Measurements from ENCODE around the gene ERICH4. TPM values are rescaled to one million over a fixed set of nuclear protein-coding genes. Genes with fewer than 3 reads are reported as not detected.
A peak's percentile ranks its signal among the peaks of the same experiment; 100 is the strongest.

ERICH4 gene
- total and polyA plus RNA-seq, 2 of the 13 experiments (the other 11 are each of a cell fraction or from before 2014, with no cell fraction given) = 0.40 to 0.64 TPM

DNA sequence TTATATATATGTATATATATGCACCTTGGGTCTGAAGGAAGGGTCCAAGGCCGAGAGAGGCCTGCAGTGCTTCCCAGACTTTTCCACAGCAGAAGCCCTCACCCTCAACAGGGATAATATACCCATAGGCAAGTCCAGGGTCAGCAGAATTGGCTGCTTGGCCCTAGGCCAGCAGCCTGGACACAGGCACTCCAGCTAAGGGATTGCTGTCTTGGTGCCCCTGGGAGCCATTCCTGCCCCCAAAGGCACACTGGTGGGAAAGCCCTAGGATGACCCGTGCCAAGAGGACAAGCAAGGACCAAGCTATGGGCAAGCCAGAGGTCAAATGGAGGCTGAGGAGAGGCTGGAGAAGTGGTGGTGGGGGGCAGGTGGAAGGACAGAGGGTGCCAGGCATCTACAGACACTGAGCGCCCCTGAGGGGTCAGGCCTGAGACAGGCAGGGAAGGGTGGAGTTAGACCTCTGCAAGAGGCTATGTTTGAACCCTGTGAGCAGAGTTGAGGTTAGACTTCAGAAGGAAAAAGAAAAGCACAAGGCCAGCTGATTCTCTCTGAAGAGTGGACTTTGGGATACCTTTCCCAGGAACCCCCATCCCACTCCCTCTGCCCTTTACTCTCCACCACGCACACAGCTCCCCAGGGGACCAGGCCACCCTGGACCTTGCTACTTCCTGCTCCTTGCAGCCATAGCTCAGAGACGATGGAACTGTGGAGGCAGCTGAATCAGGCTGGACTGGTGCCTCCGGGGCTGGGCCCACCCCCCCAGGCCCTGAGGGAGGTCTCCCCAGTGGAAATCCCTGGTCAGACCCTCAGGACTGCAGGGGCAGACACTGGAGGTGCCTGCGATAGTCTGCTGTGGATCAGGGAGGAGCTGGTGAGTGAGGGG is at the start of gene ERICH4 (continued):
- TF ChIP-seq, protein P1, sequence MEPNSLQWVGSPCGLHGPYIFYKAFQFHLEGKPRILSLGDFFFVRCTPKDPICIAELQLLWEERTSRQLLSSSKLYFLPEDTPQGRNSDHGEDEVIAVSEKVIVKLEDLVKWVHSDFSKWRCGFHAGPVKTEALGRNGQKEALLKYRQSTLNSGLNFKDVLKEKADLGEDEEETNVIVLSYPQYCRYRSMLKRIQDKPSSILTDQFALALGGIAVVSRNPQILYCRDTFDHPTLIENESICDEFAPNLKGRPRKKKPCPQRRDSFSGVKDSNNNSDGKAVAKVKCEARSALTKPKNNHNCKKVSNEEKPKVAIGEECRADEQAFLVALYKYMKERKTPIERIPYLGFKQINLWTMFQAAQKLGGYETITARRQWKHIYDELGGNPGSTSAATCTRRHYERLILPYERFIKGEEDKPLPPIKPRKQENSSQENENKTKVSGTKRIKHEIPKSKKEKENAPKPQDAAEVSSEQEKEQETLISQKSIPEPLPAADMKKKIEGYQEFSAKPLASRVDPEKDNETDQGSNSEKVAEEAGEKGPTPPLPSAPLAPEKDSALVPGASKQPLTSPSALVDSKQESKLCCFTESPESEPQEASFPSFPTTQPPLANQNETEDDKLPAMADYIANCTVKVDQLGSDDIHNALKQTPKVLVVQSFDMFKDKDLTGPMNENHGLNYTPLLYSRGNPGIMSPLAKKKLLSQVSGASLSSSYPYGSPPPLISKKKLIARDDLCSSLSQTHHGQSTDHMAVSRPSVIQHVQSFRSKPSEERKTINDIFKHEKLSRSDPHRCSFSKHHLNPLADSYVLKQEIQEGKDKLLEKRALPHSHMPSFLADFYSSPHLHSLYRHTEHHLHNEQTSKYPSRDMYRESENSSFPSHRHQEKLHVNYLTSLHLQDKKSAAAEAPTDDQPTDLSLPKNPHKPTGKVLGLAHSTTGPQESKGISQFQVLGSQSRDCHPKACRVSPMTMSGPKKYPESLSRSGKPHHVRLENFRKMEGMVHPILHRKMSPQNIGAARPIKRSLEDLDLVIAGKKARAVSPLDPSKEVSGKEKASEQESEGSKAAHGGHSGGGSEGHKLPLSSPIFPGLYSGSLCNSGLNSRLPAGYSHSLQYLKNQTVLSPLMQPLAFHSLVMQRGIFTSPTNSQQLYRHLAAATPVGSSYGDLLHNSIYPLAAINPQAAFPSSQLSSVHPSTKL (CRISPR knock-in tag; IDR thresholded peaks at IDR 0.05) = no peak
- no peak for TF ChIP-seq ASH2L (IDR thresholded peaks at IDR 0.05; ENCODE audit: insufficient read length, low read depth, low read length)

DNA sequence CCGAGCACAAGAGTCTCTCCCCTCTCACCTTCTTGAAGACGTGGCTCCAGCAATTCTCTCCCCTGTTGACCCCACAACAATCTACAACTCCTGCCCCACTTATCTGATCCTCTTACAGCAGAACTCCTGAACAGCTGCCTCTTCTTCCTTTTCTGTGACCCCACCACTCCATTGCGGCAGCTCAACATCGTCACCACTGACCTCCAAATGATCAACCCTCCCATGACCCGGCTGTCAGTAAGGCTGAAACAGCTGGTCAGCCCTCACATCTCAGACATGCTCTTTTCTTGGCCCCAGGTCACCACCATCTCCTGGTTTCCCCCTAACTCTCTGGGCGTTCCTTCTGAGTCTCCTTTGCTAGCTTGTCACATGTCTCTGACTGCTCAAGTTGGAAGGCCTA is 47.6 kb upstream of the ERICH4 start:
- BruUV-seq (replicated peaks) = no TSS peak
- ATAC-seq (no peak), DNase-seq (ENCODE audit: low spot score) (no peak), FAIRE-seq (no peak)
- Histone ChIP-seq H3K4me2 (ENCODE audit: low read depth, low read length) (peak overlapping the region; percentile 86; the same call in 1 of the 2 replicates), H3K79me2 (ENCODE audit: insufficient read depth, low read length) (peaks cover 32% of the 10 kb centered on the region), H3K4me3 (replicated peaks in 1 of 3; ENCODE audit: insufficient read depth in 1 of 3, low read depth in 2 of 3, low read length in 3 of 3) (no peak overlapping the region), H4K20me1 (ENCODE audit: insufficient read depth, low read length) (no peaks in the 10 kb centered on the region), H3K4me1 (ENCODE audit: insufficient read depth, low read length) (peaks cover 30% of the 10 kb centered on the region), H3K9ac (ENCODE audit: insufficient read depth, low read depth, low read length) (peak overlapping the region; percentile 17; the same call in 1 of the 2 replicates), H3K36me3 (replicated peaks in 1 of 2; ENCODE audit: control insufficient read depth in 1 of 2, insufficient read depth in 2 of 2, low read length in 2 of 2) (peaks cover 11 to 18% of the 10 kb centered on the region in 2 experiments; a peak in 4 of 5 replicates), H3K27ac (ENCODE audit: extremely low read length, insufficient read depth, low read length) (no peak overlapping the region), H3K9me3 (ENCODE audit: low read length) (no peaks in the 10 kb centered on the region), H2AFZ (ENCODE audit: low read length) (no peak overlapping the region), H3K27me3 (ENCODE audit: control insufficient read depth in 1 of 2, insufficient read depth in 2 of 2, low read length in 2 of 2) (no peaks in the 10 kb centered on the region; a peak in 1 of 5 replicates)
- ChIA-PET CTCF (ENCODE audit: low intra/inter-chr PET ratio, low total read pairs) (no interaction called here), POLR2A (interaction anchor here (0.5 kb wide), 1 partner anchor 32 kb away, joined by 3 read pairs; the partner anchor contains the start of gene B3GNT8)
- TF ChIP-seq ZNF432 (CRISPR knock-in tag; IDR thresholded peaks at IDR 0.05; ENCODE audit: borderline replicate concordance) (no peak), ZFP1 (CRISPR knock-in tag; IDR thresholded peaks at IDR 0.05) (no peak), ZNF614 (CRISPR knock-in tag; IDR thresholded peaks at IDR 0.05; ENCODE audit: borderline replicate concordance) (no peak), NFATC3 (CRISPR knock-in tag; IDR thresholded peaks at IDR 0.05) (no peak), ZFP41 (CRISPR knock-in tag; IDR thresholded peaks at IDR 0.05; ENCODE audit: borderline replicate concordance) (no peak), DMAP1 (CRISPR knock-in tag; IDR thresholded peaks at IDR 0.05) (no peak), ZSCAN12 (CRISPR knock-in tag; IDR thresholded peaks at IDR 0.05) (no peak), ZNF747 (CRISPR knock-in tag; IDR thresholded peaks at IDR 0.05; ENCODE audit: borderline replicate concordance) (no peak), RBFOX2 (IDR thresholded peaks at IDR 0.05; ENCODE audit: low read depth, low read length) (no peak)
- TF ChIP-seq, protein P2, sequence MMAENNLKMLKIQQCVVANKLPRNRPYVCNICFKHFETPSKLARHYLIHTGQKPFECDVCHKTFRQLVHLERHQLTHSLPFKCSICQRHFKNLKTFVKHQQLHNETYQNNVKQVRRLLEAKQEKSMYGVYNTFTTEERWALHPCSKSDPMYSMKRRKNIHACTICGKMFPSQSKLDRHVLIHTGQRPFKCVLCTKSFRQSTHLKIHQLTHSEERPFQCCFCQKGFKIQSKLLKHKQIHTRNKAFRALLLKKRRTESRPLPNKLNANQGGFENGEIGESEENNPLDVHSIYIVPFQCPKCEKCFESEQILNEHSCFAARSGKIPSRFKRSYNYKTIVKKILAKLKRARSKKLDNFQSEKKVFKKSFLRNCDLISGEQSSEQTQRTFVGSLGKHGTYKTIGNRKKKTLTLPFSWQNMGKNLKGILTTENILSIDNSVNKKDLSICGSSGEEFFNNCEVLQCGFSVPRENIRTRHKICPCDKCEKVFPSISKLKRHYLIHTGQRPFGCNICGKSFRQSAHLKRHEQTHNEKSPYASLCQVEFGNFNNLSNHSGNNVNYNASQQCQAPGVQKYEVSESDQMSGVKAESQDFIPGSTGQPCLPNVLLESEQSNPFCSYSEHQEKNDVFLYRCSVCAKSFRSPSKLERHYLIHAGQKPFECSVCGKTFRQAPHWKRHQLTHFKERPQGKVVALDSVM (CRISPR knock-in tag; IDR thresholded peaks at IDR 0.05) = no peak
- in situ Hi-C loops (cut with HindIII; ENCODE audit: extremely low pct_ligation_motif_present, low pct_unique_long_range_greater_than_20kb) (no loop called here), intact Hi-C loops (cut with micrococcal nuclease; ENCODE audit: unreplicated experiment) (no loop called here)
- WGBS (ENCODE audit: low lambda C conversion rate) = 77% methylated on average over 6 of the region's 6 CpGs

Measured in HepG2 (cell line).